GM21737 (cell line): ENCODE results near the gene HSPA4.

Source experiments
- ATAC-seq: cut with Tn5 transposase; IDR thresholded peaks from one replicate; pipeline ENCODE4 v1.9.1; 2021; ENCODE audit warnings: mild to moderate bottlenecking, moderate library complexity; ENCODE audit not compliant: unreplicated experiment

The HSPA4 gene

GRCh38 chr5:133154274-133155075 lies 102.7 kb downstream of the HSPA4 start:
- no peak for ATAC-seq

- no peak for ATAC-seq
Observed at GRCh38 chr5:133155326-133155969, 103.6 kb downstream of the HSPA4 start.
